H9 (cell line): ENCODE results near the gene C1orf105. TPM values are rescaled to one million over a fixed set of nuclear protein-coding genes. Genes with fewer than 3 reads are reported as not detected.

Experiments used
- DNase-seq: peaks from one replicate; pipeline ENCODE4 v3.0.0-alpha.2; 2017
- H2AFZ ChIP-seq: one replicate; pipeline ENCODE4 v1.6.1; 2013; ENCODE audit warnings: mild to moderate bottlenecking, low read length, control low read depth, moderate library complexity
- H2AK5ac ChIP-seq: 2 replicates; pipeline ENCODE4 v1.6.1; 2013; ENCODE audit warnings: low read length, control low read depth, mixed read lengths; ENCODE audit not compliant: insufficient read length
- H2BK120ac ChIP-seq: one replicate; pipeline ENCODE4 v1.6.1; 2013; ENCODE audit warnings: low read depth, mild to moderate bottlenecking, low read length, control low read depth, inconsistent platforms; ENCODE audit not compliant: poor library complexity, severe bottlenecking
- H2BK12ac ChIP-seq: 2 replicates; pipeline ENCODE4 v1.6.1; 2013; ENCODE audit warnings: low read length, control low read depth, mixed read lengths, low read depth; ENCODE audit not compliant: insufficient read length
- H2BK15ac ChIP-seq: 2 replicates; pipeline ENCODE4 v1.6.1; 2013; ENCODE audit warnings: low read depth, low read length, control low read depth
- H2BK20ac ChIP-seq: one replicate; pipeline ENCODE4 v1.6.1; 2013; ENCODE audit warnings: low read depth, mild to moderate bottlenecking, low read length, control low read depth, inconsistent platforms; ENCODE audit not compliant: poor library complexity, severe bottlenecking
- H2BK5ac ChIP-seq: 2 replicates; pipeline ENCODE4 v1.6.1; 2013; ENCODE audit warnings: low read length, control low read depth, mixed read lengths; ENCODE audit not compliant: insufficient read length
- H3K14ac ChIP-seq: 2 replicates; pipeline ENCODE4 v1.6.1; 2013; ENCODE audit warnings: low read length, control low read depth; ENCODE audit not compliant: insufficient read depth
- H3K18ac ChIP-seq: 2 replicates; pipeline ENCODE4 v1.6.1; 2013; ENCODE audit warnings: low read depth, mild to moderate bottlenecking, mixed read lengths, low read length, control low read depth; ENCODE audit not compliant: insufficient read length
- H3K23ac ChIP-seq: 2 replicates; pipeline ENCODE4 v1.6.1; 2013; ENCODE audit warnings: low read length, control low read depth, mixed read lengths, low read depth; ENCODE audit not compliant: insufficient read length
- H3K23me2 ChIP-seq: 2 replicates; pipeline ENCODE4 v1.6.1; 2013; ENCODE audit warnings: low read depth, mild to moderate bottlenecking, mixed read lengths, low read length, control low read depth; ENCODE audit not compliant: insufficient read length, poor library complexity, severe bottlenecking
- H3K27ac ChIP-seq: 2 replicates; pipeline ENCODE4 v1.5.1; 2013; ENCODE audit warnings: low read length, control low read depth, mixed read lengths, low read depth; ENCODE audit not compliant: insufficient read length
- H3K27me3 ChIP-seq: 2 replicates; pipeline ENCODE4 v1.6.1; 2013; ENCODE audit warnings: low read length, control low read depth, inconsistent platforms; ENCODE audit not compliant: insufficient read depth
- H3K4ac ChIP-seq: 2 replicates; pipeline ENCODE4 v1.6.1; 2013; ENCODE audit warnings: low read depth, mild to moderate bottlenecking, control low read depth, inconsistent platforms, low read length, moderate library complexity
- H3K4me1 ChIP-seq: 2 replicates; pipeline ENCODE4 v1.6.1; 2013; ENCODE audit warnings: low read length, control low read depth, inconsistent platforms; ENCODE audit not compliant: insufficient read depth
- H3K4me2 ChIP-seq: 2 replicates; pipeline ENCODE4 v1.6.1; 2013; ENCODE audit warnings: low read length, control low read depth, mixed read lengths; ENCODE audit not compliant: insufficient read length, insufficient read depth
- H3K56ac ChIP-seq: 2 replicates; pipeline ENCODE4 v1.6.1; 2013; ENCODE audit warnings: low read depth, mild to moderate bottlenecking, mixed read lengths, low read length, control low read depth; ENCODE audit not compliant: insufficient read length
- H3K79me1 ChIP-seq: 2 replicates; pipeline ENCODE4 v1.6.1; 2013; ENCODE audit warnings: low read depth, mild to moderate bottlenecking, moderate library complexity, low read length, control low read depth, inconsistent platforms; ENCODE audit not compliant: insufficient read depth, poor library complexity, severe bottlenecking
- H3K79me2 ChIP-seq: 2 replicates; pipeline ENCODE4 v1.6.1; 2013; ENCODE audit warnings: low read length, control low read depth, inconsistent platforms; ENCODE audit not compliant: insufficient read depth
- H3K9ac ChIP-seq: 2 replicates; pipeline ENCODE4 v1.6.1; 2013; ENCODE audit warnings: low read length, control low read depth, mixed read lengths; ENCODE audit not compliant: insufficient read length; ENCODE audit errors: extremely low read depth
- H3K9me3 ChIP-seq: one replicate; pipeline ENCODE4 v1.6.1; 2013; ENCODE audit warnings: low read depth, low read length, inconsistent platforms; ENCODE audit not compliant: control insufficient read depth
- H3T11ph ChIP-seq: one replicate; pipeline ENCODE4 v1.6.1; 2013; ENCODE audit warnings: mild to moderate bottlenecking, low read length, control low read depth, inconsistent platforms
- H4K20me1 ChIP-seq: one replicate; pipeline ENCODE4 v1.6.1; 2013; ENCODE audit not compliant: control insufficient read depth, insufficient read length, insufficient read depth
- H4K5ac ChIP-seq: 2 replicates; pipeline ENCODE4 v1.6.1; 2013; ENCODE audit warnings: low read depth, mild to moderate bottlenecking, mixed read lengths, low read length, control low read depth; ENCODE audit not compliant: insufficient read length
- H4K8ac ChIP-seq: replicated peaks from 2 replicates; pipeline ENCODE4 v1.6.1; 2013; ENCODE audit warnings: low read length, control low read depth, mixed read lengths, low read depth; ENCODE audit not compliant: insufficient read length
- H4K91ac ChIP-seq: 2 replicates; pipeline ENCODE4 v1.6.1; 2013; ENCODE audit warnings: low read depth, mild to moderate bottlenecking, moderate library complexity, mixed read lengths, low read length, control low read depth; ENCODE audit not compliant: insufficient read length
- H3K27ac Mint-ChIP-seq, 3 experiments: 2 replicates in 2 of 3; 3 replicates in 1 of 3; pipeline ENCODE4 v1.8.0; 2020 to 2021; ENCODE audit warnings: mixed read lengths in 3 of 3, mild to moderate bottlenecking in 1 of 3, moderate library complexity in 1 of 3
- H3K27me3 Mint-ChIP-seq: 2 replicates; pipeline ENCODE4 v1.8.0; 2021; ENCODE audit warnings: low read depth, mild to moderate bottlenecking, moderate library complexity, mixed read lengths
- H3K36me3 Mint-ChIP-seq, 3 experiments: 2 replicates in 2 of 3; 3 replicates in 1 of 3; pipeline ENCODE4 v1.8.0; 2020 to 2021; ENCODE audit warnings: low read depth in 3 of 3, mixed read lengths in 3 of 3; ENCODE audit not compliant: insufficient read depth in 1 of 3
- H3K4me1 Mint-ChIP-seq, 2 experiments: 2 replicates each; pipeline ENCODE4 v1.8.0; 2020; ENCODE audit warnings: mixed read lengths in 2 of 2
- H3K4me3 Mint-ChIP-seq, 2 experiments: 2 replicates in 1 of 2; 3 replicates in 1 of 2; pipeline ENCODE4 v1.8.0; 2020 to 2021; ENCODE audit warnings: mild to moderate bottlenecking in 2 of 2, mixed read lengths in 2 of 2, moderate library complexity in 1 of 2
- H3K9me3 Mint-ChIP-seq, 2 experiments: 2 replicates in 1 of 2; 3 replicates in 1 of 2; pipeline ENCODE4 v1.8.0; 2020; ENCODE audit warnings: mild to moderate bottlenecking in 2 of 2, mixed read lengths in 2 of 2, moderate library complexity in 1 of 2
- CTCF ChIP-seq: fragments of 200-600 bp; sonication (generic); conservative IDR thresholded peaks from 3 replicates; pipeline ENCODE4 v1.8.0; 2021; ENCODE audit warnings: antibody characterized with exemption, mild to moderate bottlenecking
- WGBS: extraction: QIAGEN DNeasy Blood & Tissue Kit; methylation state at CpG from one replicate; pipeline ENCODE4 v1.1.7; 2013; ENCODE audit warnings: missing lambda C conversion rate, low lambda C conversion rate, mixed read lengths; ENCODE audit not compliant: insufficient read length; ENCODE audit errors: extremely low coverage; 5-methylcytosine and 5-hydroxymethylcytosine counted together
- total RNA-seq: library from RNA; stranded (reverse); gene quantifications from 2 replicates; pipeline ENCODE4 v1.2.1, GENCODE V29; 2021

C1orf105 gene
- total RNA-seq, 1 experiment from 2014 or later, result not detected

DNA sequence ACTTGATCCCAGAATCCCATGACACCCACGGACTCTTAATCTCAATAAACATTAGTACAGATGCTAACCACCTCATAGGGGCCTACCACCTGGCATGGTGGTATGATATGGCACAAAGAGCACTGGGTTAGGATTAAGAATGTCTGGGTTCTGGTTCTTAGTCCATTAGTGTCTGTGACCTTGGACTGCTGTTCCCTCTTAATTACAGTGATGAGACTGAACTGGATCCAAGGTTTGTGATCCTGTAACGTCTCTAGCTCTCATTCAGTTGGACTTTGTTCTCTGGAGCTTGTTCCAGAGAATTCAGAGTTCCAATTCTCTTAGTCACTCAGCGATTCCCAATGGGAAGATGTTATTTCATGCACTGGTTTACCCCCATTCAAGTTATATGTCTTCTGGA is 47.0 kb downstream of the C1orf105 start:
- Histone ChIP-seq H3K9ac (no peak overlapping the region), H3K27ac (no peak overlapping the region), H3K23ac (no peak overlapping the region), H3K79me1 (no peaks in the 10 kb centered on the region), H3K79me2 (no peaks in the 10 kb centered on the region), H2AK5ac (no peak overlapping the region), H3K23me2 (no peaks in the 10 kb centered on the region), H3K4me2 (no peak overlapping the region), H3K4me1 (no peaks in the 10 kb centered on the region), H2BK5ac (no peak overlapping the region), H3T11ph (no peak overlapping the region), H3K4ac (no peak overlapping the region), H2BK120ac (no peak overlapping the region), H3K18ac (no peak overlapping the region), H3K14ac (no peak overlapping the region), H4K91ac (no peak overlapping the region), H3K56ac (no peak overlapping the region), H2BK12ac (no peak overlapping the region), H2AFZ (no peak overlapping the region), H4K20me1 (no peaks in the 10 kb centered on the region), H3K9me3 (no peaks in the 10 kb centered on the region), H2BK15ac (no peak overlapping the region), H4K5ac (no peak overlapping the region), H3K27me3 (no peaks in the 10 kb centered on the region), H2BK20ac (no peak overlapping the region), H4K8ac (no peak overlapping the region)
- Mint-ChIP-seq H3K36me3 (no peaks in the 10 kb centered on the region), H3K4me1 (no peaks in the 10 kb centered on the region), H3K4me3 (no peak overlapping the region), H3K27me3 (no peaks in the 10 kb centered on the region), H3K9me3 (no peaks in the 10 kb centered on the region), H3K27ac (no peak overlapping the region)
- no peak for DNase-seq
- TF ChIP-seq CTCF, result no peak
- no CpG with 5 or more reads among the region's 3 CpGs for WGBS
